Uterus (tissue), 2 donors: ENCODE results near the gene POLR1E.

Experiments
- CTCF ChIP-seq, 4 experiments: fragments of 200-600 bp in 2 of 4; fragments of 450-650 bp in 2 of 4; sonication (generic) in 2 of 4; IDR thresholded peaks; one replicate each; pipeline ENCODE4 v1.5.1; 2016 to 2019; ENCODE audit warnings: antibody characterized with exemption in 4 of 4, mild to moderate bottlenecking in 2 of 4, moderate library complexity in 1 of 4
- POLR2A ChIP-seq, 2 donors: fragments of 450-650 bp; IDR thresholded peaks; one replicate each; pipeline ENCODE4 v1.6.1; 2016; ENCODE audit warnings: antibody characterized with exemption in 2 of 2, mild to moderate bottlenecking in 1 of 2, moderate library complexity in 1 of 2

GRCh38 chr9:37543468-37543867 lies 57.7 kb downstream of the POLR1E start:
- no peak for TF ChIP-seq CTCF (IDR thresholded peaks at IDR 0.05)
- TF ChIP-seq POLR2A (IDR thresholded peaks at IDR 0.05): no peak
